GM19438 (cell line): ENCODE results near the gene GIMAP6.
"Not testable (repeated sequence)": the region's sequence is repeated elsewhere in the genome, so short reads cannot be mapped to it uniquely, and the experiment has no call there.

Source experiments
- ATAC-seq: cut with Tn5 transposase; IDR thresholded peaks from one replicate; pipeline ENCODE4 v1.9.1; 2021; ENCODE audit warnings: low read depth; ENCODE audit not compliant: unreplicated experiment

GIMAP6 gene

GRCh38 chr7:150631866-150632864 lies at the start of gene GIMAP6:
Gene GIMAP6 (minus strand): TSS chr7:150632385. CDS start chr7:150630142, 2,243 bp downstream.
- ATAC-seq = peak; percentile 79

GRCh38 chr7:150680364-150680763 lies 48.2 kb upstream of the GIMAP6 start:
- not testable (repeated sequence) for ATAC-seq

- ATAC-seq = not testable (repeated sequence)
Measured at GRCh38 chr7:150678601-150679000, 46.4 kb upstream of the GIMAP6 start.

- not testable (repeated sequence) for ATAC-seq
Measured at GRCh38 chr7:150676854-150677253, 44.7 kb upstream of the GIMAP6 start.

GRCh38 chr7:150676276-150676675 lies 44.1 kb upstream of the GIMAP6 start:
- not testable (repeated sequence) for ATAC-seq

GRCh38 chr7:150675714-150676113 lies 43.5 kb upstream of the GIMAP6 start:
- no peak for ATAC-seq

GRCh38 chr7:150671798-150672585 lies 39.8 kb upstream of the GIMAP6 start:
- ATAC-seq = not testable (repeated sequence)

GRCh38 chr7:150668977-150669376 lies 36.8 kb upstream of the GIMAP6 start:
- no peak for ATAC-seq

- peak; percentile 91 for ATAC-seq
Measured at GRCh38 chr7:150668472-150668911, 36.3 kb upstream of the GIMAP6 start.

- ATAC-seq = no peak
Measured at GRCh38 chr7:150666412-150666811, 34.2 kb upstream of the GIMAP6 start.

- no peak for ATAC-seq
Measured at GRCh38 chr7:150665896-150666295, 33.7 kb upstream of the GIMAP6 start.

GRCh38 chr7:150665089-150665748 lies 33.0 kb upstream of the GIMAP6 start:
- no peak for ATAC-seq

GRCh38 chr7:150663802-150664494 lies 31.8 kb upstream of the GIMAP6 start:
- no peak for ATAC-seq

- not testable (repeated sequence) for ATAC-seq
Measured at GRCh38 chr7:150662821-150663220, 30.6 kb upstream of the GIMAP6 start.

- ATAC-seq = no peak
Measured at GRCh38 chr7:150660939-150661613, 28.9 kb upstream of the GIMAP6 start.

GRCh38 chr7:150657526-150657925 lies 25.3 kb upstream of the GIMAP6 start:
- ATAC-seq = no peak

- no peak for ATAC-seq
Measured at GRCh38 chr7:150656047-150656446, 23.9 kb upstream of the GIMAP6 start.

- ATAC-seq = no peak
Measured at GRCh38 chr7:150654692-150655091, 22.5 kb upstream of the GIMAP6 start.

- no peak for ATAC-seq
Measured at GRCh38 chr7:150649080-150649385, 16.8 kb upstream of the GIMAP6 start.
